ENCODE measurements around the gene GRID2IP.
"Not testable (repeated sequence)": the region's sequence is repeated elsewhere in the genome, so short reads cannot be mapped to it uniquely, and the experiment has no call there.

Gene GRID2IP

GRCh38 chr7:6482743-6483119, 68.5 kb downstream of the GRID2IP start:
- peaks cover 10% of the 10 kb centered on the region for H3K36me3 Mint-ChIP-seq (ENCODE audit: insufficient read depth)
- ATAC-seq (replicated peaks; ENCODE audit: extremely low read depth, poor library complexity, severe bottlenecking) (no peak), DNase-seq (ENCODE audit: low spot score in 2 of 2) (no peak)
- peak overlapping the region; percentile 89 for H3K4me3 Mint-ChIP-seq
- peaks cover 36% of the 10 kb centered on the region for H3K4me1 Mint-ChIP-seq
- no peaks in the 10 kb centered on the region for H3K27me3 Mint-ChIP-seq
- H3K9me3 Mint-ChIP-seq: no peaks in the 10 kb centered on the region
- peak overlapping the region; percentile 87 for H3K27ac Mint-ChIP-seq (ENCODE audit: low read depth)

DNA sequence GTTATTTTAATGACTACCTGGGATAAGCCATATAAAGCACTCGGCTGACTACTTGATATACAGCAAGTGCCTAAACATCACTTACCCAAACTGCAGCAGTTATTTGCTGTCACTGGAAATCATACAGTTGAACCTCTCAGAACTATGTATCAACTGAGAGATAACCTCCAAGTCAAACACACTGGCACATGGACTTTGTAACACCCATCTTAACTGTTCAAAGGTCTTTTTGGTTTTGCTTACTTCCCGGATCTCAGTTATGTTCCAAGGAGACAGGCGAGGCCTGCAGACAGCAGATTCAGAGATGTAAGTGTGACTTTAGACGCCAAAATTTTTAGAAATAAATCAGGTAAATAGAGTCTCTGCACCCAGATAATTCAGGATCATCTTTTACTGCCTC, 69.0 kb downstream of the GRID2IP start:
- H3K36me3 Mint-ChIP-seq (ENCODE audit: insufficient read depth): peaks cover 10% of the 10 kb centered on the region
- H3K9me3 Mint-ChIP-seq: no peaks in the 10 kb centered on the region
- peak overlapping the region; percentile 87 for H3K27ac Mint-ChIP-seq (ENCODE audit: low read depth)

GRCh38 chr7:6481445-6481844, 69.8 kb downstream of the GRID2IP start:
- peaks cover 10% of the 10 kb centered on the region for H3K36me3 Mint-ChIP-seq (ENCODE audit: insufficient read depth)
- peak overlapping the region; percentile 52 for H3K4me3 Mint-ChIP-seq

More for the DNA sequence above, 69.0 kb downstream of the GRID2IP start:
- Mint-ChIP-seq H3K4me3 (peak overlapping the region; percentile 89), H3K4me1 (peaks cover 40% of the 10 kb centered on the region), H3K27me3 (no peaks in the 10 kb centered on the region)
- ATAC-seq (replicated peaks; ENCODE audit: extremely low read depth, poor library complexity, severe bottlenecking) (no peak), DNase-seq (ENCODE audit: low spot score in 2 of 2) (no peak)

GRCh38 chr7:6480323-6480660, 71.0 kb downstream of the GRID2IP start:
- ATAC-seq (replicated peaks; ENCODE audit: extremely low read depth, poor library complexity, severe bottlenecking) (no peak), DNase-seq (ENCODE audit: low spot score in 2 of 2) (no peak)
- peak overlapping the region; percentile 69 for H3K4me3 Mint-ChIP-seq
- H3K27me3 Mint-ChIP-seq: no peaks in the 10 kb centered on the region
- peak overlapping the region; percentile 82 for H3K27ac Mint-ChIP-seq (ENCODE audit: low read depth)
- H3K9me3 Mint-ChIP-seq: no peaks in the 10 kb centered on the region
- peaks cover 10% of the 10 kb centered on the region for H3K36me3 Mint-ChIP-seq (ENCODE audit: insufficient read depth)
- peaks cover 60% of the 10 kb centered on the region for H3K4me1 Mint-ChIP-seq

More at GRCh38 chr7:6481445-6481844, 69.8 kb downstream of the GRID2IP start:
- Mint-ChIP-seq H3K9me3 (no peaks in the 10 kb centered on the region), H3K27ac (ENCODE audit: low read depth) (peak overlapping the region; percentile 51), H3K27me3 (no peaks in the 10 kb centered on the region), H3K4me1 (peaks cover 49% of the 10 kb centered on the region)
- ATAC-seq (replicated peaks; ENCODE audit: extremely low read depth, poor library complexity, severe bottlenecking) (no peak), DNase-seq (ENCODE audit: low spot score in 2 of 2) (no peak)

- Mint-ChIP-seq H3K36me3 (ENCODE audit: insufficient read depth) (peaks cover 12% of the 10 kb centered on the region), H3K4me1 (peaks cover 70% of the 10 kb centered on the region), H3K27me3 (no peaks in the 10 kb centered on the region), H3K4me3 (peak overlapping the region; percentile 69), H3K27ac (ENCODE audit: low read depth) (peak overlapping the region; percentile 82), H3K9me3 (no peaks in the 10 kb centered on the region)
- no peak for DNase-seq (ENCODE audit: low spot score in 2 of 2)
- ATAC-seq (replicated peaks; ENCODE audit: extremely low read depth, poor library complexity, severe bottlenecking): peak; percentile 46
Measured at GRCh38 chr7:6479067-6479466, 72.2 kb downstream of the GRID2IP start.

GRCh38 chr7:6478186-6478585, 73.1 kb downstream of the GRID2IP start:
- no peak overlapping the region for H3K4me3 Mint-ChIP-seq
- peaks cover 74% of the 10 kb centered on the region for H3K4me1 Mint-ChIP-seq
- H3K9me3 Mint-ChIP-seq: no peaks in the 10 kb centered on the region
- peaks cover 16% of the 10 kb centered on the region for H3K36me3 Mint-ChIP-seq (ENCODE audit: insufficient read depth)
- peak overlapping the region; percentile 22 for H3K27ac Mint-ChIP-seq (ENCODE audit: low read depth)
- H3K27me3 Mint-ChIP-seq: no peaks in the 10 kb centered on the region
- DNase-seq (ENCODE audit: low spot score in 2 of 2) (no peak), ATAC-seq (replicated peaks; ENCODE audit: extremely low read depth, poor library complexity, severe bottlenecking) (no peak)

GRCh38 chr7:6477318-6477660, 74.0 kb downstream of the GRID2IP start:
- H3K36me3 Mint-ChIP-seq (ENCODE audit: insufficient read depth): peaks cover 18% of the 10 kb centered on the region

DNA sequence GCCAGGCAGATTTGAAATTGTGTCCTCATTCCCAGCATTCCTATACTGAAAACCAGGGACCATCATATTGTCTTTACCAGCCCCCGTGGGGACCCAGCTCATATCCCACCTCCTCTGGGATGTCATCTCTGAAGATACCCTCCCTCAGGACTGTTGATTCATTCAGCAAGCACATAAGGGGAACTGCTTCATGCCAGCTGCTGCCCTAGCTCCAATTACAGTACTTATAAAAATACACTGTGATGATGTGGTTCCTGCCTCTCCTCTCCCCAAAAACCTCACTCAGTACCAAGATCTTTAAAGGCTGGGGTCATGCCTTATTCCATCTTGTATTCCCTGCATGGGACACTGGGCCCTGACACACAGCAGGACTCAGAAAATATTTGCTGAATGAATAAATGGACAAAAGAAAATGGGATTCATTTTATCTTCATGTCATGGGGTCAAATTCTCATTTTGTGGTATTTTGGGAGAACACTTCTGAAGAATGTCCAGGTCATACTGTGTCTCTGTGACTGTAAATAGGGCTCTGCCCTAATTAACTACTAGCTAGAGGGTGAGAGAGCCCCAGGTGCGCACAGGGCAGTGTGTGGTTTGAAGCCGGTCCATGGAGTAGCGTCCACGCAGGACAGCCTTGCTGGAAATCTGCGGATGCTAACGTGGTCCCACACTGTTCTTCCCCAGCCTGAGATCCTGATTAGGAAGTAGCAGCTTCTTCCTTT, 74.5 kb downstream of the GRID2IP start:
- H3K4me3 Mint-ChIP-seq: no peak overlapping the region
- no peaks in the 10 kb centered on the region for H3K27me3 Mint-ChIP-seq
- no peak for DNase-seq (ENCODE audit: low spot score in 2 of 2)
- peaks cover 74% of the 10 kb centered on the region for H3K4me1 Mint-ChIP-seq
- ATAC-seq (replicated peaks; ENCODE audit: extremely low read depth, poor library complexity, severe bottlenecking): no peak
- peak overlapping the region; percentile 33 for H3K27ac Mint-ChIP-seq (ENCODE audit: low read depth)
- no peaks in the 10 kb centered on the region for H3K9me3 Mint-ChIP-seq
- peaks cover 22% of the 10 kb centered on the region for H3K36me3 Mint-ChIP-seq (ENCODE audit: insufficient read depth)

More at GRCh38 chr7:6477318-6477660, 74.0 kb downstream of the GRID2IP start:
- peak overlapping the region; percentile 22 for H3K27ac Mint-ChIP-seq (ENCODE audit: low read depth)
- no peak for DNase-seq (ENCODE audit: low spot score in 2 of 2)
- no peak for ATAC-seq (replicated peaks; ENCODE audit: extremely low read depth, poor library complexity, severe bottlenecking)
- H3K4me3 Mint-ChIP-seq: no peak overlapping the region
- H3K9me3 Mint-ChIP-seq: no peaks in the 10 kb centered on the region
- H3K27me3 Mint-ChIP-seq: no peaks in the 10 kb centered on the region
- peaks cover 74% of the 10 kb centered on the region for H3K4me1 Mint-ChIP-seq

DNA sequence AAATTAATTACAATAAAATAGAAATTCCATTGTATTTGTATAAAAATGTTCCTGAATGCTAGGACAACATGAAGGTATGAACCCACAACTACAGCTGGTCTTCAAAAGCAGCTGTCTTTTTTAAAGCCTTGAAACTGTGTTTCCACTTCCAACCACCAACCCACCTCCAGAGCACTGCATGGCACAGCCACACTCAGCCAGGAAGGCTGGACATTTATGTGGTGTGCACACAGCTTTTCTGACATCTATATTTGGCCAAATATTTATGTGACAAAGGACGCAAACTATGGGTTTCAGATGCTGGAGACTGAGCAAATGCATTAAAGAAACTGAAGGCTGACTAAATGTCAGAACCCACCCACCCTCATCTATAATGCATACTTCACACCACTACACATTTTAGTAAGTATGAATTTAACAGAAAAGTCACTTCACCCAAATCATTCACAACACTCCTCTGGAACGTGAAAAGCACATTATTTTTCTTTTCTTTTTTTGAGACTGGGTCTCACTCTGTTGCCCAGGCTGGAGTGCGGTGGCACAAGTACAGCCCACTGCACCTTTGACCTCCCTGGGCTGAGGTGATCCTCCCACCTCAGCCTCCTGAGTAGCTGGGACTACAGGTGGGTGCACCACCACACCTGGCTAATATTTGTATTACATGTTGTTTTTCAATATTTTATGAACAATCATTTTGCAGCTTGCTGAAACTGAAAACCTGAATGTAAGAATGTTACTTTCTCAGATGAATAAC, 75.7 kb downstream of the GRID2IP start:
- Mint-ChIP-seq H3K9me3 (no peaks in the 10 kb centered on the region), H3K4me1 (peaks cover 62% of the 10 kb centered on the region), H3K27ac (ENCODE audit: low read depth) (peak overlapping the region; percentile 33), H3K27me3 (no peaks in the 10 kb centered on the region), H3K4me3 (no peak overlapping the region), H3K36me3 (ENCODE audit: insufficient read depth) (peaks cover 23% of the 10 kb centered on the region)
- no peak for ATAC-seq (replicated peaks; ENCODE audit: extremely low read depth, poor library complexity, severe bottlenecking)
- no peak for DNase-seq (ENCODE audit: low spot score in 2 of 2)

DNA sequence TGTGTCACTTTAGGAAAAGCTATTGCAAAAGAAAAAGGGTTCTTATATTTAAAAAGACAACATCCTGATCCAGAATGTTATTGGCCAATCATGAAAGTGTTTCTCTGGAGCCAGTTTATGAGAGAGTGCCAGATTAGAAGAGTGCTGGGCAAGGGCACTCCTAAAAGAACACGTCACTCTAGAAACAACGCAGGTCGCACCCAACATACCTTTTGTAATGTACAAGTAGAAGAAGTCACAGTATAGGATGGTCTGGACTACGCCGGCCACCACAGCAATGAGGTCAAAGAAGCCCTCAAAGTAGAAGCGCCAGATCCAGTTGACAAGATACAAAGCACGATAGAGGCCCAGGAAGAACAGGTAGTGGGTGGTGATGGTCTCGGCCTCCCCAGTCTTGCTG, 85.4 kb downstream of the GRID2IP start:
- no peaks in the 10 kb centered on the region for H3K9me3 Mint-ChIP-seq
- peaks cover 55% of the 10 kb centered on the region for H3K36me3 Mint-ChIP-seq (ENCODE audit: insufficient read depth)
- H3K27ac Mint-ChIP-seq (ENCODE audit: low read depth): peak overlapping the region; percentile 76
- DNase-seq (ENCODE audit: low spot score in 2 of 2): no peak
- no peak for ATAC-seq (replicated peaks; ENCODE audit: extremely low read depth, poor library complexity, severe bottlenecking)
- H3K27me3 Mint-ChIP-seq: no peaks in the 10 kb centered on the region
- H3K4me3 Mint-ChIP-seq: no peak overlapping the region
- H3K4me1 Mint-ChIP-seq: no peaks in the 10 kb centered on the region

- peaks cover 45% of the 10 kb centered on the region for H3K36me3 Mint-ChIP-seq (ENCODE audit: insufficient read depth)
- H3K27ac Mint-ChIP-seq (ENCODE audit: low read depth); H3K9me3 Mint-ChIP-seq; H3K27me3 Mint-ChIP-seq; ATAC-seq (replicated peaks; ENCODE audit: extremely low read depth, poor library complexity, severe bottlenecking); H3K4me3 Mint-ChIP-seq; H3K4me1 Mint-ChIP-seq; DNase-seq (ENCODE audit: low spot score in 2 of 2): not testable (repeated sequence)
Measured at GRCh38 chr7:6463609-6464008, 87.7 kb downstream of the GRID2IP start.

DNA sequence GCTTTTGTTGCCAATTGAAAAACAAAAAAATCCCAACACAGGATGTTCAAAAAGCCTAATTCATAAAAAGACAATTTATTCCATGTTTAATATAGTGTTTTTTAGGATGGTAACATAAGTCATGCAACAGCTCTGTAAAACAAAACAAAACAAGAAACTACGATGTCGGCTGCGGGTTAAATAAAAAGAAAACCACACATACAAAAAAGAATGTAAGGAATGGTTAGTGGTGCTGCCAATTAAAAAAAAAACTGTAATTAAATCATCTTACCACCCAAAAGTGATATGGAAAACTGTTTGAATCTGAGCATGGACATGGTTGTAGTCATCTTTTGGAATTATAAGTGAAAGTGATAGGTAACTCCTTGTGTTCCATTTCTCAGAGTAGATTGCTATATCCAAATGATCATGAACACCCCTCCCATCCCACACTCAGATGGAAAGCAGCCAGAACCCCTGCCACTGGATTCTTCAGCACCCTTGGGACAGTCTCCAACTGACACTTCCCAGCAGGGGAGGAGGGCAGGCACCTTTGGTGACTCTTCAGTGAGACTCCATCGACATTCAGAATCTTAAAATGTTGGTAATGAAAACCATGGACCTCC, 89.2 kb downstream of the GRID2IP start:
- DNase-seq (ENCODE audit: low spot score in 2 of 2) (no peak), ATAC-seq (replicated peaks; ENCODE audit: extremely low read depth, poor library complexity, severe bottlenecking) (no peak)
- no peak overlapping the region for H3K27ac Mint-ChIP-seq (ENCODE audit: low read depth)
- peaks cover 32% of the 10 kb centered on the region for H3K36me3 Mint-ChIP-seq (ENCODE audit: insufficient read depth)
- no peaks in the 10 kb centered on the region for H3K4me1 Mint-ChIP-seq
- no peak overlapping the region for H3K4me3 Mint-ChIP-seq
- H3K27me3 Mint-ChIP-seq: no peaks in the 10 kb centered on the region
- H3K9me3 Mint-ChIP-seq: no peaks in the 10 kb centered on the region

Measured in central memory CD8-positive, alpha-beta T cell (primary cell).